ENCODE data around the gene TAPBPL. TPM values are rescaled to one million over a fixed set of nuclear protein-coding genes. Genes with fewer than 3 reads are reported as not detected.

TAPBPL gene
- polyA plus RNA-seq, 3 donors: 89.3 to 145 (median 91.8) TPM

DNA sequence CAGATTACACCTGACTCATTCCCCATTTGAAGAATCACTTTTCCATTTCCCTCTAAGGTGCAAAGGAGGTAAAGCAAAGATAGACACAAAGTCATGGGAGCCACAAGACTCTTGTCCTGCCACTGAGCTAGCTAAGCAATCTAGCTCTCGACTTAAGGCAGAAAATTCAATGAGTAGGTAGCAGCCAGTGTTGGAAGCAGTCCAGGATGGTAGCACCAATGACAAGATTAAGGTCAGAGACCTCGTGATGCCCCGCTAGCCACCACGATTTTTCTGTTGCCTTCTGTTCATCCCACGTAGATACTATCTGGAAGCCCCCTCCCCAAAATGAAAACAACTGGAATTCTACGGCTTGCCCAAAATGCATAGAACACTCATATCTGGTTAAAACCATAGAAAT is 17.2 kb downstream of the TAPBPL start:
- Histone ChIP-seq H3K4me2 (replicated peaks; ENCODE audit: extremely low read depth, low read length, poor library complexity, severe bottlenecking) (peak overlapping the region; percentile 94), H3K27ac (ENCODE audit: low read depth in 1 of 2, low read length in 2 of 2) (no peak overlapping the region), H3K79me2 (ENCODE audit: insufficient read depth, low read length) (peaks cover 29% of the 10 kb centered on the region), H3K9me3 (replicated peaks in 1 of 2; ENCODE audit: control insufficient read depth in 1 of 2, insufficient read depth in 1 of 2, low read length in 2 of 2) (no peaks in the 10 kb centered on the region), H3K4me3 (replicated peaks in 1 of 3; ENCODE audit: low read depth in 2 of 3, low read length in 3 of 3) (peak overlapping the region in 1 of 3 experiments; percentile 86), H3K9ac (ENCODE audit: insufficient read depth, low read length, poor library complexity, severe bottlenecking) (no peak overlapping the region), H2AFZ (ENCODE audit: insufficient read depth, low read depth, low read length, poor library complexity, severe bottlenecking) (no peak overlapping the region), H3K4me1 (ENCODE audit: control insufficient read depth in 1 of 2, insufficient read depth in 2 of 2, low read length in 2 of 2) (peaks cover 19 to 36% of the 10 kb centered on the region in 2 donors), H3K36me3 (replicated peaks in 1 of 2; ENCODE audit: control insufficient read depth in 1 of 2, insufficient read depth in 2 of 2, low read length in 2 of 2) (peaks cover 16 to 26% of the 10 kb centered on the region in 2 donors), H4K20me1 (ENCODE audit: insufficient read depth, low read length) (peaks cover 34% of the 10 kb centered on the region), H3K27me3 (ENCODE audit: control insufficient read depth in 2 of 2, insufficient read depth in 2 of 2, low read length in 2 of 2) (no peaks in the 10 kb centered on the region)
- H3K27ac Mint-ChIP-seq: no peak overlapping the region
- TF ChIP-seq, protein P1, sequence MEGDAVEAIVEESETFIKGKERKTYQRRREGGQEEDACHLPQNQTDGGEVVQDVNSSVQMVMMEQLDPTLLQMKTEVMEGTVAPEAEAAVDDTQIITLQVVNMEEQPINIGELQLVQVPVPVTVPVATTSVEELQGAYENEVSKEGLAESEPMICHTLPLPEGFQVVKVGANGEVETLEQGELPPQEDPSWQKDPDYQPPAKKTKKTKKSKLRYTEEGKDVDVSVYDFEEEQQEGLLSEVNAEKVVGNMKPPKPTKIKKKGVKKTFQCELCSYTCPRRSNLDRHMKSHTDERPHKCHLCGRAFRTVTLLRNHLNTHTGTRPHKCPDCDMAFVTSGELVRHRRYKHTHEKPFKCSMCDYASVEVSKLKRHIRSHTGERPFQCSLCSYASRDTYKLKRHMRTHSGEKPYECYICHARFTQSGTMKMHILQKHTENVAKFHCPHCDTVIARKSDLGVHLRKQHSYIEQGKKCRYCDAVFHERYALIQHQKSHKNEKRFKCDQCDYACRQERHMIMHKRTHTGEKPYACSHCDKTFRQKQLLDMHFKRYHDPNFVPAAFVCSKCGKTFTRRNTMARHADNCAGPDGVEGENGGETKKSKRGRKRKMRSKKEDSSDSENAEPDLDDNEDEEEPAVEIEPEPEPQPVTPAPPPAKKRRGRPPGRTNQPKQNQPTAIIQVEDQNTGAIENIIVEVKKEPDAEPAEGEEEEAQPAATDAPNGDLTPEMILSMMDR (IDR thresholded peaks at IDR 0.05): no peak
- H3K27me3 Mint-ChIP-seq (ENCODE audit: low read depth in 3 of 3): peaks cover 0 to 2% (median 1%) of the 10 kb centered on the region in 3 donors
- no peak for DNase-seq
- H3K9me3 Mint-ChIP-seq: no peaks in the 10 kb centered on the region
- peaks cover 50% of the 10 kb centered on the region for H3K4me1 Mint-ChIP-seq
- 91% methylated on average over 5 of the region's 6 CpGs for WGBS (ENCODE audit: insufficient coverage)
- H3K4me3 Mint-ChIP-seq: peak overlapping the region in 1 of 2 donors; percentile 90
- intact Hi-C loops (cut with micrococcal nuclease): loop anchor here in 1 of 2 donors (2.0 to 5.0 kb wide), 2 partner anchors 46 to 147 kb away; no protein-coding TSS in a partner anchor
- peaks cover 35 to 38% of the 10 kb centered on the region in 2 donors for H3K36me3 Mint-ChIP-seq

- Mint-ChIP-seq H3K27me3 (ENCODE audit: low read depth in 3 of 3) (peaks cover under 1 to 2% (median 1%) of the 10 kb centered on the region in 3 donors), H3K4me1 (peaks cover 44% of the 10 kb centered on the region), H3K9me3 (no peaks in the 10 kb centered on the region), H3K27ac (peak overlapping the region; percentile 60 to 98 (median 95)), H3K36me3 (peaks cover 28 to 31% of the 10 kb centered on the region in 2 donors), H3K4me3 (peak overlapping the region; percentile 84 to 90)
- H3K9me3 ChIP-seq (replicated peaks in 1 of 2; ENCODE audit: control insufficient read depth in 1 of 2, insufficient read depth in 1 of 2, low read length in 2 of 2): no peaks in the 10 kb centered on the region
- intact Hi-C loops (cut with micrococcal nuclease): loop anchor here (1.0 to 5.0 kb wide), 6 partner anchors 7 to 147 kb away; partner anchors contain the start of genes GAPDH (in 1 of the 2) and MRPL51 (in 1 of the 2)
- peak overlapping the region; percentile 85 for H2AFZ ChIP-seq (ENCODE audit: insufficient read depth, low read depth, low read length, poor library complexity, severe bottlenecking)
- H3K27me3 ChIP-seq (ENCODE audit: control insufficient read depth in 2 of 2, insufficient read depth in 2 of 2, low read length in 2 of 2): no peaks in the 10 kb centered on the region
- H4K20me1 ChIP-seq (ENCODE audit: insufficient read depth, low read length): peaks cover 31% of the 10 kb centered on the region
- peak overlapping the region; percentile 52 to 88 (median 86) for H3K4me3 ChIP-seq (replicated peaks in 1 of 3; ENCODE audit: low read depth in 2 of 3, low read length in 3 of 3)
- H3K36me3 ChIP-seq (replicated peaks in 1 of 2; ENCODE audit: control insufficient read depth in 1 of 2, insufficient read depth in 2 of 2, low read length in 2 of 2): peaks cover 10 to 19% of the 10 kb centered on the region in 2 donors
- TF ChIP-seq, protein P1 (IDR thresholded peaks at IDR 0.05): no peak
- H3K79me2 ChIP-seq (ENCODE audit: insufficient read depth, low read length): peaks cover 29% of the 10 kb centered on the region
- peak overlapping the region; percentile 94 for H3K4me2 ChIP-seq (replicated peaks; ENCODE audit: extremely low read depth, low read length, poor library complexity, severe bottlenecking)
- DNase-seq: peak in 1 of 3 donors; percentile 6
- peak overlapping the region; percentile 77 to 83 for H3K27ac ChIP-seq (ENCODE audit: low read depth in 1 of 2, low read length in 2 of 2)
- H3K4me1 ChIP-seq (ENCODE audit: control insufficient read depth in 1 of 2, insufficient read depth in 2 of 2, low read length in 2 of 2): peaks cover 19 to 36% of the 10 kb centered on the region in 2 donors
- peak overlapping the region; percentile 62 for H3K9ac ChIP-seq (ENCODE audit: insufficient read depth, low read length, poor library complexity, severe bottlenecking)
- 0% methylated on average over 5 of the region's 16 CpGs for WGBS (ENCODE audit: insufficient coverage)
These were observed 17.9 kb downstream of the TAPBPL start for GRCh38 chr12:6469609-6470374.
